GM18868 (cell line): ENCODE measurements around the gene ARHGAP21.
A peak's percentile ranks its signal among the peaks of the same experiment; 100 is the strongest.
"Not testable (repeated sequence)": the region's sequence is repeated elsewhere in the genome, so short reads cannot be mapped to it uniquely, and the experiment has no call there.

ENCODE experiments used
- ATAC-seq: cut with Tn5 transposase; IDR thresholded peaks from one replicate; pipeline ENCODE4 v1.9.1; 2021; ENCODE audit warnings: mild to moderate bottlenecking, moderate library complexity; ENCODE audit not compliant: unreplicated experiment

The ARHGAP21 gene

GRCh38 chr10:24643679-24644209 is 79.9 kb downstream of the ARHGAP21 start:
- ATAC-seq = no peak

GRCh38 chr10:24642921-24643678 is 80.6 kb downstream of the ARHGAP21 start:
- ATAC-seq = peak; percentile 84

- ATAC-seq = no peak
These were observed 84.6 kb downstream of the ARHGAP21 start for GRCh38 chr10:24639124-24639523.

- ATAC-seq = no peak
These were observed 97.9 kb downstream of the ARHGAP21 start for GRCh38 chr10:24625778-24626177.

GRCh38 chr10:24623383-24623782 is 100.3 kb downstream of the ARHGAP21 start:
- ATAC-seq = no peak

GRCh38 chr10:24622781-24623301 is 100.8 kb downstream of the ARHGAP21 start:
- peak; percentile 64 for ATAC-seq

GRCh38 chr10:24621035-24621795 is 102.5 kb downstream of the ARHGAP21 start:
- ATAC-seq = not testable (repeated sequence)

GRCh38 chr10:24619994-24620310 is 103.7 kb downstream of the ARHGAP21 start:
- ATAC-seq = not testable (repeated sequence)

- not testable (repeated sequence) for ATAC-seq
These were observed 104.2 kb downstream of the ARHGAP21 start for GRCh38 chr10:24619291-24619993.

- no peak for ATAC-seq
These were observed 105.3 kb downstream of the ARHGAP21 start for GRCh38 chr10:24618401-24618800.

GRCh38 chr10:24617771-24618396 is 105.8 kb downstream of the ARHGAP21 start:
- peak; percentile 58 for ATAC-seq

- no peak for ATAC-seq
These were observed 107.2 kb downstream of the ARHGAP21 start for GRCh38 chr10:24616536-24616935.

GRCh38 chr10:24606021-24606420 is 117.7 kb downstream of the ARHGAP21 start:
- ATAC-seq = no peak

GRCh38 chr10:24605141-24605540 is 118.5 kb downstream of the ARHGAP21 start:
- ATAC-seq = no peak

GRCh38 chr10:24603333-24603732 is 120.4 kb downstream of the ARHGAP21 start:
- ATAC-seq = no peak

GRCh38 chr10:24597961-24598360 is 125.7 kb downstream of the ARHGAP21 start:
- ATAC-seq = no peak

- ATAC-seq = no peak
These were observed 126.3 kb downstream of the ARHGAP21 start for GRCh38 chr10:24597426-24597825.

- no peak for ATAC-seq
These were observed 127.3 kb downstream of the ARHGAP21 start for GRCh38 chr10:24596217-24596930.

GRCh38 chr10:24590697-24591457 is 132.8 kb downstream of the ARHGAP21 start:
- ATAC-seq = no peak
